Measurements from ENCODE around the gene YDJC.
"Not testable (repeated sequence)": the region's sequence is repeated elsewhere in the genome, so short reads cannot be mapped to it uniquely, and the experiment has no call there.

YDJC gene

DNA sequence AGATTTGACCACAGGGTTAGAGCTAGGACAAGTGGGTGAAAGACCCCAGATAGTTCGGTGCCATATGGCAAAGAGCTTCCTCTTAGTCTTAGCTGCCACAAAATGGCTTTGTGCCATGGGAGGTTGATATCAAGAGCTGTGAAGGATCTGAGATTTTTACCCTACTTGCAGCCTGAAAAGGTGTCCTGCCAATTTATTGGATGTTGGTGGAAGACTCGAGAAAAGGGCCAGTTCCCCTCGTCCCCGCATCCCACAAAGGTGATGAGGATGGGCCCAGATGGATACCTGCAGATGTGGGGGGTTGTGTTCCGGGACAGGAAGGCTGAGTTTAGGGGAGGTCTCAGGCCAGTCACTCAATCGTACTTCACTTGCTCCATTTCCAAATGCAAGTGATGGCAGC is 27.2 kb downstream of the YDJC start:
- no peak overlapping the region for H2AFZ ChIP-seq (ENCODE audit: low read depth, low read length, severe bottlenecking)
- no peak overlapping the region for H3K4me2 ChIP-seq (ENCODE audit: low read depth, low read length, poor library complexity, severe bottlenecking)
- TF ChIP-seq EZH2phosphoT487 (conservative IDR thresholded peaks at IDR 0.05; ENCODE audit: low read length): no peak
- no peaks in the 10 kb centered on the region for H3K36me3 ChIP-seq (ENCODE audit: low read length)
- H3K27me3 ChIP-seq (ENCODE audit: low read length): no peaks in the 10 kb centered on the region
- H3F3A ChIP-seq (ENCODE audit: insufficient read depth): no peaks in the 10 kb centered on the region
- H3K9ac ChIP-seq (ENCODE audit: low read length): no peak overlapping the region
- H4K20me1 ChIP-seq (ENCODE audit: low read depth, low read length): no peaks in the 10 kb centered on the region
- no peaks in the 10 kb centered on the region for H3K9me2 ChIP-seq (replicated peaks; ENCODE audit: insufficient read depth, low read length)
- no peaks in the 10 kb centered on the region for H3K9me3 ChIP-seq (ENCODE audit: insufficient read depth, low read length)
- H3K4me3 ChIP-seq (ENCODE audit: insufficient read depth, low read length, poor library complexity, severe bottlenecking): no peak overlapping the region
- no peak overlapping the region for H3K27ac ChIP-seq (ENCODE audit: low read depth, low read length)
- H3K79me2 ChIP-seq (ENCODE audit: insufficient read depth, low read length): peaks cover 66% of the 10 kb centered on the region

DNA sequence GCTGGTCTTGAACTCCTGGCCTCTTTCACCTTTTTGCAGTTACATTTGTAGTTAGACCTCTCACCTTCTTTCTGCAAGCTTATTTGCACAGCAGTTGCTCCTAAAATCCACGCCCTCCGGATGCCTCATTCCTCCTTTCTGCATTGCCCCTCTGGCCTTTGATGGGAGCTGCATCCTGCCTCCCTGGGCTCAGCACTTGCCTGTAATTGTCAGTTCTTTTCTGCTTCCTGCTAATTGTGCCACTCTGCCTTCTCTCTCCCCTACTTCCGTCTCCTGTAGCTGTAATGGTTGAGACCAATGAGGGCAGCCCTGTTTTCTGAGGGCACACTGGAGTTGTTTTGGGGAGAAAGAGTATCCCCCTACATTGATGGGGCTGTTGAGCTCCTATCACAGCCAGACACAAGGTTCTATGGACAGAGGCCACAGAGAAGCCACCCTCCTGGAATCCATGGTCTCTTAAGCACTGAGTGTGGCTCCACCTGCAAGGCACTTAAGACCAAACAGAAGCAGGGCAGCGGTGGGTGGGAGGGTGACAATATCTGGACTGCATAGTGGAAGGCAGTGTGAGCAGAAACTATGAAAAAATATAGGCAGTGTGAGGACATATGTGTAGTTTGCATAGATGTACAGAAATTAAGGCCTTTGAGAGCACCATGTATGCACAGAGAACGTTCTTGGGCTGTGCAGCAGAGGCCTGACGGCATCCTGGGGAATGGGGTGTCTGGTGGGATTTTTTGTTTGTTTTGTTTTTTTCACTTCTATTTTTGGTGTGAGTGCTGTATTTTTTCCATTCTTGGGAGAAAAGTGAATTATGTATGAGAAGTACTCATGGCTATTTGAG is 30.5 kb downstream of the YDJC start:
- Histone ChIP-seq H3F3A (ENCODE audit: insufficient read depth) (no peaks in the 10 kb centered on the region), H3K4me2 (ENCODE audit: low read depth, low read length, poor library complexity, severe bottlenecking) (no peak overlapping the region), H3K79me2 (ENCODE audit: insufficient read depth, low read length) (peaks cover 67% of the 10 kb centered on the region), H3K27me3 (ENCODE audit: low read length) (no peaks in the 10 kb centered on the region), H3K4me3 (ENCODE audit: insufficient read depth, low read length, poor library complexity, severe bottlenecking) (no peak overlapping the region), H4K20me1 (ENCODE audit: low read depth, low read length) (no peaks in the 10 kb centered on the region), H3K9ac (ENCODE audit: low read length) (no peak overlapping the region), H3K9me2 (replicated peaks; ENCODE audit: insufficient read depth, low read length) (no peaks in the 10 kb centered on the region), H3K27ac (ENCODE audit: low read depth, low read length) (no peak overlapping the region), H2AFZ (ENCODE audit: low read depth, low read length, severe bottlenecking) (no peak overlapping the region), H3K9me3 (ENCODE audit: insufficient read depth, low read length) (no peaks in the 10 kb centered on the region), H3K36me3 (ENCODE audit: low read length) (no peaks in the 10 kb centered on the region)
- TF ChIP-seq EZH2phosphoT487 (conservative IDR thresholded peaks at IDR 0.05; ENCODE audit: low read length): no peak

DNA sequence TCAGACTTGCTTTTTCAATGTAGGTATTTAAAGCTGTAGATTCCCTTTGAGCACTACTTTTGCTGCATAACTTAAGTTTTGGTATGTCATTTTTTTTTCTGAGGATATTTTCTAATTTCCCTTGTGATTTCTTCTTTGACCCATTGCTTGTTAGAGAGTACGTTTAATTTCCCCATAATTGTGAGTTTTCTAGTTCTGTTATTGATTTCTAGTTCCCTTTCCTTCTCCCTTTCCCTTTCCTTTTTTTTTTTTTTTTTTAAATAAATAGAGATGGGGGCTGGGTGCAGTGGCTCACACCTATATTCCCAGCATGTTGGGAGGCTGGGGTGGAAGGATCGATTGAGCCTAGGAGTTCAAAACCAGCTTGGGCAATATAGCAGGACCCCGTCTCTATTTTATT is 31.5 kb downstream of the YDJC start:
- H3F3A ChIP-seq (ENCODE audit: insufficient read depth): no peaks in the 10 kb centered on the region
- TF ChIP-seq, protein P1, sequence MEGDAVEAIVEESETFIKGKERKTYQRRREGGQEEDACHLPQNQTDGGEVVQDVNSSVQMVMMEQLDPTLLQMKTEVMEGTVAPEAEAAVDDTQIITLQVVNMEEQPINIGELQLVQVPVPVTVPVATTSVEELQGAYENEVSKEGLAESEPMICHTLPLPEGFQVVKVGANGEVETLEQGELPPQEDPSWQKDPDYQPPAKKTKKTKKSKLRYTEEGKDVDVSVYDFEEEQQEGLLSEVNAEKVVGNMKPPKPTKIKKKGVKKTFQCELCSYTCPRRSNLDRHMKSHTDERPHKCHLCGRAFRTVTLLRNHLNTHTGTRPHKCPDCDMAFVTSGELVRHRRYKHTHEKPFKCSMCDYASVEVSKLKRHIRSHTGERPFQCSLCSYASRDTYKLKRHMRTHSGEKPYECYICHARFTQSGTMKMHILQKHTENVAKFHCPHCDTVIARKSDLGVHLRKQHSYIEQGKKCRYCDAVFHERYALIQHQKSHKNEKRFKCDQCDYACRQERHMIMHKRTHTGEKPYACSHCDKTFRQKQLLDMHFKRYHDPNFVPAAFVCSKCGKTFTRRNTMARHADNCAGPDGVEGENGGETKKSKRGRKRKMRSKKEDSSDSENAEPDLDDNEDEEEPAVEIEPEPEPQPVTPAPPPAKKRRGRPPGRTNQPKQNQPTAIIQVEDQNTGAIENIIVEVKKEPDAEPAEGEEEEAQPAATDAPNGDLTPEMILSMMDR (IDR thresholded peaks at IDR 0.05; ENCODE audit: insufficient read depth, low read length, poor library complexity, severe bottlenecking): no peak
- TF ChIP-seq EZH2phosphoT487 (conservative IDR thresholded peaks at IDR 0.05; ENCODE audit: low read length): no peak
- peaks cover 71% of the 10 kb centered on the region for H3K79me2 ChIP-seq (ENCODE audit: insufficient read depth, low read length)
- H3K9ac ChIP-seq (ENCODE audit: low read length): no peak overlapping the region
- H3K9me3 ChIP-seq (ENCODE audit: insufficient read depth, low read length): no peaks in the 10 kb centered on the region
- no peak overlapping the region for H2AFZ ChIP-seq (ENCODE audit: low read depth, low read length, severe bottlenecking)
- H3K4me2 ChIP-seq (ENCODE audit: low read depth, low read length, poor library complexity, severe bottlenecking): no peak overlapping the region
- no peaks in the 10 kb centered on the region for H3K36me3 ChIP-seq (ENCODE audit: low read length)
- no peaks in the 10 kb centered on the region for H3K27me3 ChIP-seq (ENCODE audit: low read length)
- no peak overlapping the region for H3K4me3 ChIP-seq (ENCODE audit: insufficient read depth, low read length, poor library complexity, severe bottlenecking)
- no peak overlapping the region for H3K27ac ChIP-seq (ENCODE audit: low read depth, low read length)
- no peaks in the 10 kb centered on the region for H3K9me2 ChIP-seq (replicated peaks; ENCODE audit: insufficient read depth, low read length)
- H4K20me1 ChIP-seq (ENCODE audit: low read depth, low read length): no peaks in the 10 kb centered on the region

- not testable (repeated sequence) for H3K36me3 ChIP-seq (ENCODE audit: low read length); H4K20me1 ChIP-seq (ENCODE audit: low read depth, low read length); H3K9ac ChIP-seq (ENCODE audit: low read length)
Measured at GRCh38 chr22:21596356-21597135, 33.3 kb downstream of the YDJC start.

More at GRCh38 chr22:21596356-21597135, 33.3 kb downstream of the YDJC start:
- H2AFZ ChIP-seq (ENCODE audit: low read depth, low read length, severe bottlenecking); H3K4me3 ChIP-seq (ENCODE audit: insufficient read depth, low read length, poor library complexity, severe bottlenecking); H3K27ac ChIP-seq (ENCODE audit: low read depth, low read length); H3K27me3 ChIP-seq (ENCODE audit: low read length); H3K9me2 ChIP-seq (replicated peaks; ENCODE audit: insufficient read depth, low read length); H3K4me2 ChIP-seq (ENCODE audit: low read depth, low read length, poor library complexity, severe bottlenecking); H3F3A ChIP-seq (ENCODE audit: insufficient read depth); H3K9me3 ChIP-seq (ENCODE audit: insufficient read depth, low read length): not testable (repeated sequence)
- H3K79me2 ChIP-seq (ENCODE audit: insufficient read depth, low read length): peaks cover 78% of the 10 kb centered on the region
